Smooth muscle cell (in vitro differentiated cells): ENCODE measurements around the gene LRP4. TPM values are rescaled to one million over a fixed set of nuclear protein-coding genes. Genes with fewer than 3 reads are reported as not detected.

Experiments used
- DNase-seq: peaks from one replicate; lab custom pipeline; 2025; ENCODE audit not compliant: unreplicated experiment; lab: John Stamatoyannopoulos, UW
- H2AFZ ChIP-seq: fragments of 200-600 bp; sonication (generic); 2 replicates; pipeline ENCODE4 v1.6.0; 2016; ENCODE audit warnings: antibody characterized with exemption, low read depth, mild to moderate bottlenecking
- H3F3A ChIP-seq: fragments of 200-600 bp; sonication (generic); 2 replicates; pipeline ENCODE4 v1.6.0; 2017; ENCODE audit warnings: antibody characterized with exemption, low read depth
- H3K27ac ChIP-seq: fragments of 200-600 bp; sonication (generic); 2 replicates; pipeline ENCODE4 v1.5.1; 2016; ENCODE audit warnings: low read depth, mild to moderate bottlenecking
- H3K27me3 ChIP-seq: fragments of 200-600 bp; sonication (generic); 2 replicates; pipeline ENCODE4 v1.6.1; 2016; ENCODE audit warnings: low read depth, mild to moderate bottlenecking
- H3K36me3 ChIP-seq: fragments of 200-600 bp; sonication (generic); 2 replicates; pipeline ENCODE4 v1.5.1; 2016; ENCODE audit warnings: low read depth
- H3K4me1 ChIP-seq: fragments of 200-600 bp; sonication (generic); 2 replicates; pipeline ENCODE4 v1.5.1; 2016; ENCODE audit warnings: low read depth
- H3K4me2 ChIP-seq: fragments of 200-600 bp; sonication (generic); 2 replicates; pipeline ENCODE4 v1.6.0; 2016; ENCODE audit warnings: mild to moderate bottlenecking
- H3K4me3 ChIP-seq: fragments of 200-600 bp; sonication (generic); 2 replicates; pipeline ENCODE4 v1.5.1; 2016; ENCODE audit warnings: mild to moderate bottlenecking
- H3K79me2 ChIP-seq: fragments of 200-600 bp; sonication (generic); 2 replicates; pipeline ENCODE4 v1.6.0; 2016; ENCODE audit warnings: low read depth, mild to moderate bottlenecking
- H3K9ac ChIP-seq: fragments of 200-600 bp; sonication (generic); 2 replicates; pipeline ENCODE4 v1.6.0; 2016; ENCODE audit warnings: low read depth
- H3K9me3 ChIP-seq: fragments of 200-600 bp; sonication (generic); replicated peaks from 2 replicates; pipeline ENCODE4 v1.5.1; 2016; ENCODE audit warnings: low read depth
- H4K20me1 ChIP-seq: fragments of 200-600 bp; sonication (generic); 2 replicates; pipeline ENCODE4 v1.6.0; 2016; ENCODE audit warnings: low read depth
- WGBS: methylation state at CpG from one replicate; pipeline ENCODE4 v1.1.7; 2016; ENCODE audit warnings: low lambda C conversion rate; 5-methylcytosine and 5-hydroxymethylcytosine counted together
- polyA plus RNA-seq: library from polyadenylated mRNA; unstranded; fragments of >200 nt; fragmentation: Nextera tagmentation; extraction: Ambion mirVana; gene quantifications from 2 replicates; pipeline ENCODE4 v1.2.1, GENCODE V29; 2016
- total RNA-seq: library from RNA; depleted of rRNA; stranded (reverse); fragments of >200 nt; gene quantifications from 2 replicates; pipeline ENCODE4 v1.2.3, GENCODE V29; 2014
- TF ChIP-seq, protein P1 (sequence below): fragments of 200-600 bp; sonication (generic); IDR thresholded peaks from 2 replicates; pipeline ENCODE4 v1.5.1; 2017; ENCODE audit warnings: borderline replicate concordance, mild to moderate bottlenecking, antibody characterized with exemption; ENCODE audit not compliant: insufficient read depth, poor library complexity, severe bottlenecking

The LRP4 gene
- total and polyA plus RNA-seq, 2 experiments from 2014 or later = 10.4 to 13.6 TPM

GRCh38 chr11:46888636-46889035 lies 29.7 kb downstream of the LRP4 start:
- Histone ChIP-seq H3K9me3 (no peaks in the 10 kb centered on the region), H3F3A (peaks cover 4% of the 10 kb centered on the region), H3K27me3 (no peaks in the 10 kb centered on the region), H3K36me3 (no peaks in the 10 kb centered on the region), H3K79me2 (no peaks in the 10 kb centered on the region), H3K4me2 (no peak overlapping the region), H2AFZ (no peak overlapping the region), H3K4me3 (no peak overlapping the region), H3K27ac (no peak overlapping the region), H3K4me1 (no peaks in the 10 kb centered on the region), H4K20me1 (no peaks in the 10 kb centered on the region), H3K9ac (no peak overlapping the region)
- no peak for DNase-seq
- TF ChIP-seq, protein P1, sequence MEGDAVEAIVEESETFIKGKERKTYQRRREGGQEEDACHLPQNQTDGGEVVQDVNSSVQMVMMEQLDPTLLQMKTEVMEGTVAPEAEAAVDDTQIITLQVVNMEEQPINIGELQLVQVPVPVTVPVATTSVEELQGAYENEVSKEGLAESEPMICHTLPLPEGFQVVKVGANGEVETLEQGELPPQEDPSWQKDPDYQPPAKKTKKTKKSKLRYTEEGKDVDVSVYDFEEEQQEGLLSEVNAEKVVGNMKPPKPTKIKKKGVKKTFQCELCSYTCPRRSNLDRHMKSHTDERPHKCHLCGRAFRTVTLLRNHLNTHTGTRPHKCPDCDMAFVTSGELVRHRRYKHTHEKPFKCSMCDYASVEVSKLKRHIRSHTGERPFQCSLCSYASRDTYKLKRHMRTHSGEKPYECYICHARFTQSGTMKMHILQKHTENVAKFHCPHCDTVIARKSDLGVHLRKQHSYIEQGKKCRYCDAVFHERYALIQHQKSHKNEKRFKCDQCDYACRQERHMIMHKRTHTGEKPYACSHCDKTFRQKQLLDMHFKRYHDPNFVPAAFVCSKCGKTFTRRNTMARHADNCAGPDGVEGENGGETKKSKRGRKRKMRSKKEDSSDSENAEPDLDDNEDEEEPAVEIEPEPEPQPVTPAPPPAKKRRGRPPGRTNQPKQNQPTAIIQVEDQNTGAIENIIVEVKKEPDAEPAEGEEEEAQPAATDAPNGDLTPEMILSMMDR = no peak
- 98% methylated on average over 5 of the region's 5 CpGs for WGBS

- peaks cover 8% of the 10 kb centered on the region for H3K36me3 ChIP-seq
- H3K27me3 ChIP-seq = no peaks in the 10 kb centered on the region
- no peaks in the 10 kb centered on the region for H3K79me2 ChIP-seq
- TF ChIP-seq, protein P1 = no peak
- no peak overlapping the region for H3K9ac ChIP-seq
- no peak overlapping the region for H2AFZ ChIP-seq
- no peaks in the 10 kb centered on the region for H4K20me1 ChIP-seq
- H3K9me3 ChIP-seq = no peaks in the 10 kb centered on the region
- WGBS = 94% methylated on average over 11 of the region's 11 CpGs
- H3K27ac ChIP-seq = no peak overlapping the region
- no peak overlapping the region for H3K4me2 ChIP-seq
- DNase-seq = no peak
- no peaks in the 10 kb centered on the region for H3K4me1 ChIP-seq
- peaks cover 4% of the 10 kb centered on the region for H3F3A ChIP-seq
- H3K4me3 ChIP-seq = no peak overlapping the region
These were observed 32.1 kb downstream of the LRP4 start for GRCh38 chr11:46886211-46886610.

GRCh38 chr11:46879056-46879585 lies 39.2 kb downstream of the LRP4 start:
- TF ChIP-seq, protein P1 = no peak
- 96% methylated on average over 10 of the region's 10 CpGs for WGBS

GRCh38 chr11:46877580-46877979 lies 40.8 kb downstream of the LRP4 start:
- WGBS = 93% methylated on average over 1 of the region's 1 CpG
- no peak overlapping the region for H3K4me2 ChIP-seq
- no peak overlapping the region for H3K4me3 ChIP-seq
- H3K79me2 ChIP-seq = no peaks in the 10 kb centered on the region
- H3F3A ChIP-seq = no peaks in the 10 kb centered on the region
- H3K27me3 ChIP-seq = no peaks in the 10 kb centered on the region
- no peaks in the 10 kb centered on the region for H3K4me1 ChIP-seq
- no peaks in the 10 kb centered on the region for H3K9me3 ChIP-seq
- no peaks in the 10 kb centered on the region for H4K20me1 ChIP-seq
- DNase-seq = no peak
- no peak overlapping the region for H3K27ac ChIP-seq
- H2AFZ ChIP-seq = no peak overlapping the region
- no peak overlapping the region for H3K9ac ChIP-seq
- TF ChIP-seq, protein P1 = no peak
- peaks cover 10% of the 10 kb centered on the region for H3K36me3 ChIP-seq

More at GRCh38 chr11:46879056-46879585, 39.2 kb downstream of the LRP4 start:
- H3K27me3 ChIP-seq = no peaks in the 10 kb centered on the region
- no peaks in the 10 kb centered on the region for H3K9me3 ChIP-seq
- H4K20me1 ChIP-seq = no peaks in the 10 kb centered on the region
- H3K79me2 ChIP-seq = no peaks in the 10 kb centered on the region
- DNase-seq = no peak
- no peaks in the 10 kb centered on the region for H3F3A ChIP-seq
- H2AFZ ChIP-seq = no peak overlapping the region
- no peak overlapping the region for H3K9ac ChIP-seq
- H3K27ac ChIP-seq = no peak overlapping the region
- no peak overlapping the region for H3K4me2 ChIP-seq
- no peak overlapping the region for H3K4me3 ChIP-seq
- H3K4me1 ChIP-seq = no peaks in the 10 kb centered on the region
- H3K36me3 ChIP-seq = peaks cover 12% of the 10 kb centered on the region
